HG02610 (cell line): ENCODE results near the gene KLC4.
"Not testable (repeated sequence)": the region's sequence is repeated elsewhere in the genome, so short reads cannot be mapped to it uniquely, and the experiment has no call there.

ENCODE experiments used
- ATAC-seq: cut with Tn5 transposase; IDR thresholded peaks from one replicate; pipeline ENCODE4 v1.9.1; 2021; ENCODE audit warnings: mild to moderate bottlenecking, moderate library complexity; ENCODE audit not compliant: unreplicated experiment

KLC4 gene

DNA sequence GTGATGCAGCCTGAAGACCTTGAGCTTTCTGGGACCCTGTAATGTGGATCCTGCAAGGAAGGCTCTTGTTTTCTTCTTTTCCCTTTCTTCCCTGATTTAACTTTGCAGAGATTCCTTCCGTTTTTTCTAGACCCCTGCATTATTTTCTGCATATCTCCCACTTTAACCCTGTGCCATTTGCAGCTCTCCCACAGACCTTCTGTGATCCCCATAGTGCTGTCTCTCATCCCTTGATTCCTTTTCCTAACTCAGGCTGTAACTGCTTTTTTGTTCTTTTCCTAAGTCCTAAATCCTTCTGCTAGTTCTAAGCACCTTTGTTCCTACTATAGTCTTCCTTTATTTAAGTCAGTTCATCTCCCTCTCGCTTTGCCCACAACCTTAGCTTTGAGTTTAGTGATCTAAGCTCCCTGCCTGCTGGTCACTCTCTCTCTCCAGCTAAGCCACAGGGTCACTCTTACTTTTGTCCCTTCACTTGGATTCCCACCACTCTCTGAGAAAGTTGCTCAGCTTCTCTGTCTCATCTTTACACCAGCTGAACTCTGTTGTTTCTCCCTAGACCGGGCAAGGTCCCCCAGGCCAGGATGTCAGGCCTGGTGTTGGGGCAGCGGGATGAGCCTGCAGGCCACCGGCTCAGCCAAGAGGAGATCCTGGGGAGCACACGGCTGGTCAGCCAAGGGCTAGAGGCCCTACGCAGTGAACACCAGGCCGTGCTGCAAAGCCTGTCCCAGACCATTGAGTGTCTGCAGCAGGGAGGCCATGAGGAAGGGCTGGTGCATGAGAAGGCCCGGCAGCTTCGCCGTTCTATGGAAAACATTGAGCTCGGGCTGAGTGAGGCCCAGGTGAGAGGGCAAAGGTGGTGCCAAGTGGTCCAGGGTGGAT is 1.6 kb downstream of the KLC4 start:
- no peak for ATAC-seq

DNA sequence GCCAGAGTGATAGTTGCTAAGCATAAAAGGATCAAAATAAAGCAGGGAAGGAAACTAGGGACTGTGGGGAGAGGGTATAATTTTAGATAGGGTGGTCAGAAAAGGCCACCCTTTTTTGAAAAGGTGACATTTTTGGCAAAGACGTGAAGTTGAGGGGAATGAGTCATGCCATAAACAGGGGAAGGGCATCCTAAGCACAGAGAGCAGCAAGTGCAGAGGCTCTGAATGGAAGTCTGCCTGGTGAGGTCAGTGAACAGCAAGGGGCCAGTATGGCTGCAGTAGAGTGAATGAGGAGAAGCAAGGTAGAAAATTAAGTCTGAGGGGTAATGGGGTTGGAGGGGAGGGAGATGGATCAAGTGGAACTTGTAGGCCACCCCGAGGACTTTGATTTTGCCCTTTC is 2.4 kb downstream of the KLC4 start:
- no peak for ATAC-seq

DNA sequence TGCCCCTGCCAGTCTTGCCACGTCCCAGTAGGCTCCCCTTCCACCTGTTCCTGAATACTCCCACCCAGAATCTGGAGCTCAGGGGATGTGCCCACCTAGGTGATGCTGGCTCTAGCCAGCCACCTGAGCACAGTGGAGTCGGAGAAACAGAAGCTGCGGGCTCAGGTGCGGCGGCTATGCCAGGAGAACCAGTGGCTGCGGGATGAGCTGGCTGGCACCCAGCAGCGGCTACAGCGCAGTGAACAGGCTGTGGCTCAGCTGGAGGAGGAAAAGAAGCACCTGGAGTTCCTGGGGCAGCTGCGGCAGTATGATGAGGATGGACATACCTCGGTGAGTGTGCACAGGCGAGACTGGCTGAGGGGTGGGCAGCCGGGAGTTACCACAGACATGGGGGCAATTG is 3.4 kb downstream of the KLC4 start:
- no peak for ATAC-seq

DNA sequence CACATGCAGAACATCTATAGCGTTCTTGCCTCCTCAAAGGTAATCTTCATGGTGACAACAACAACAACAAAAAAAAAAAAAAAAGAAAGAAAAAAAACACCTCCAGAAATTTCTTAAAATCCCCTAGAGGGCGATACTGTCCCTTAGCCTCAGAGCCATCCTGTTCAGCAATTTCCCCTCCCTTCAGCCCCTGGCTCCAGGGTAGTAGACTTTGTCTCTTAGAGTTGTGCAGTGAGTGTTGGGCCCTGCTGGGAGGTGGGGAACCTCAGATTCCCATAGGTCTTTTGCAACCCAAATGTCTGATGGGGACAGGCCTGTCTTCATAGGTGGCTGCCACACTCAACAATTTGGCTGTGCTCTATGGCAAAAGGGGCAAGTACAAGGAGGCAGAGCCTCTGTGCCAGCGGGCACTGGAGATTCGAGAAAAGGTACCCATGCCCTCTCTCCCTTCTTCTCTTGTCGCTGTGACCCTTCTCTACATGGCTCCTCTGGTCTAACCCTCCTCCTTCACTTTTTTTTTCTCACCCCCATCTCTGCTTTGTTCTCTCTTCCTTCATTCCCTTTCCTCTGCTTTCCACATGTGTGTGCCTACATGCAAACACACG is 10.7 kb downstream of the KLC4 start:
- no peak for ATAC-seq

DNA sequence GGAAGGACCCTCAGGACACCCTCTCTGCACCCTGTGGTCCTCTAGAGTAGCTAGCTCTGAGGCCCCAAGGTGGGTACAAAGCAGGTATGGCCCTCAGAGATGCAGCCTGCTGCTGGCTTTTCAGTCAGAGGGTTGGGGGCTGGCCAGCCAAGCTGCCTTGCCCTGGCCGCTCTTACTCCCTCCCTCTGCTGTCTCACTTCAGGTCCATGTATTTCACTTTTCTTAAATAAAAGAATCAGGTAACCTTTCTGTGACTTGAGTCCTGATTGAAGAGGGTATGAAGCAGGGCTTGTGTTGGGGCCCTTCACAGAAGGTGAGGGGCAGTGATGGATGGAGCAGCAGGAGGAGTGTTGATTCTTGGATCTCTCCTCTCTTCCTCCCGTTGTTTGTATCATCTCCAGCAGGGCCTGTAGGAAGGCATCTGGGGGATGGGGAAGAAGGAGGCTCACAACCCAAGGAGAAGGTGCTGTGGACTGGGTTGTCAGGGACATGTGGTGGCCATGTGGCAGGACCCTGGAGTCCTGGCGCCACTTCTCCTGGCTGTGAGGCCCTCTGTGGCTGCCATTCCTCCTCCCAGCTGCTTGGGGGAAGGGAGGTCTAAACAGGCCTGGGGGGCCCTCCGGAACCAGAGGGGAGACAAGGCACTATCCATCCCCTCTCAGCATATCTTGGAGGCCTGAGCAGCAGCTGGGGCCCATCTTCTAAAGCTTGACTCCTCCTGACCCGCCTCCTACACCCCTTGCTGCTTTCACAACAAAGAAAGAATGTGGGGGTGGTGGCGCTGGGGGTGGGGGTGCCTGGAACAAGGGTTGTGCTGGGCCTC is 15.6 kb downstream of the KLC4 start:
- no peak for ATAC-seq

DNA sequence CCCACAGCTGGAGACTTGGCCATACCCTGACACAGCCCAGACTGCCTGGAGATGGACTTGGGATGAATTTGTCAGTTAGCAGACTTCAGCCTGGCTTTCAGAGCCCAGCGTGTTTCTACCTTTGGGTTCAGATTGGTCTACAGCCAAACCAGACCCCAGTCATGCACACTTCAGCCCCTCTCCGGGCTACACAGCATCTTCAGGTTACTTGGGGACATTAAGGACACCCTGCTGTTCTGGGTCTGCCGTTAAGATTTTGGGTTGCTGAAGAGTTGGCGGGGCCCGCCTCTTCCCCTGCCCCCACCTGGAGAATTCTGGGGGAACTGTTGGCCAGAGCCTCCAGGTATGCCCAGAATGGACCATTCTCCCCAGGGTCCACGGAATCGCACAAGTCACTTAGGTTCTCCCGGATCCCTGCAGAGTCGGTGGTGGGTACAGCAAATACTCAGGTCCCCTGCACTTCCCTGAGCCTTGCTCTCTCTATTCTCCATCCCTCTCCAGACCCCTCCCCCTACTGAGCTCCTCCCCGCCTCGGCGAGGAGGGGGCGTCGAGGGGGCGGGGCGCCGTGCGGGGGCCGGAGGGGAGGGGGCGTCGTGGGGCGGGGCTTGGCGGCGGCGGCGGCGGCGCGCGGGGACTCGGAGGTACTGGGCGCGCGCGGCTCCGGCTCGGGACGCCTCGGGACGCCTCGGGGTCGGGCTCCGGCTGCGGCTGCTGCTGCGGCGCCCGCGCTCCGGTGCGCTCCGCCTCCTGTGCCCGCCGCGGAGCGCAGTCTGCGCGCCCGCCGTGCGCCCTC is 16.4 kb downstream of the KLC4 start, which contains the start of gene PTK7:
Gene PTK7 (plus strand): TSS at position 645 of the 794 bp plus-strand sequence. CDS start 175 bp downstream, outside the sequence.
- no peak for ATAC-seq

DNA sequence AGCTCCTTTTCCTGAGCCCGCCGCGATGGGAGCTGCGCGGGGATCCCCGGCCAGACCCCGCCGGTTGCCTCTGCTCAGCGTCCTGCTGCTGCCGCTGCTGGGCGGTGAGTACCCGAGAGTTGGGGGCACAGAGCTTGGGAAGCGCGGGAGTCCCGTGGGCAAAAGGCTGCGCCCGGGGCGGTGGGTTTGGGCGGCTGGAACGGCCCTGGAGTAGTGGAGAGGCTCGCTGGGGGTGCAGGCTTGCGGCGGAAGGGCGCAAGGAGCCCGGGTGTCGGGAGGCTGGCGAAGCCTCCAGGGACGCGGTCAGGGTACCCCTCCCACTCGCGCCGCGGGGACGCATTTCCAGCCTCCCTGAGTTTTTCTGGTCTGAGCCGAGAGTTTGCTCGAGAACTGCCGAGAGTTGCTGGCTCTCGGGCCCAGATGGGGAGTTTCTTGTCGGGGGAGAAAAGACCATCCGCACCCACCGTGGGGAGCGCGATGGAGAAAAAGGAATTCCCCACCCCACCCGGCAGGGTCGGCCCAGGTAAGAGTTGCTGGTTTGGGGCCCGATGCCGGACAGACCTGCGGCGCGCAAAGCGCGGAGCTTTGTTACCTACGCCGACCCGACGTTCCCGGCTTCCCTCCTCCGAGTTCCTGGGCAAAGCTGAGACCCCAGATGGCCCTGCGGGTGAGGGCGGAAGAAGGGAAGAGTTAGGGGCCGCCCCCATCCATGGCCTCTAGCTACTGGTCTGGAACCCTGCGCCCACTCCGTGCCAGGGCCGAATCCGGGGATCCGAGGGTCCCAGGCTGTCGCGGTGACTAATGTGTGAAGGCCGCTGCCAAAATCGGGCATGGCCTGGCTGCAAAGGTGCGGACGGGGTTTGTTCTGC is 17.3 kb downstream of the KLC4 start:
- ATAC-seq, result no peak

DNA sequence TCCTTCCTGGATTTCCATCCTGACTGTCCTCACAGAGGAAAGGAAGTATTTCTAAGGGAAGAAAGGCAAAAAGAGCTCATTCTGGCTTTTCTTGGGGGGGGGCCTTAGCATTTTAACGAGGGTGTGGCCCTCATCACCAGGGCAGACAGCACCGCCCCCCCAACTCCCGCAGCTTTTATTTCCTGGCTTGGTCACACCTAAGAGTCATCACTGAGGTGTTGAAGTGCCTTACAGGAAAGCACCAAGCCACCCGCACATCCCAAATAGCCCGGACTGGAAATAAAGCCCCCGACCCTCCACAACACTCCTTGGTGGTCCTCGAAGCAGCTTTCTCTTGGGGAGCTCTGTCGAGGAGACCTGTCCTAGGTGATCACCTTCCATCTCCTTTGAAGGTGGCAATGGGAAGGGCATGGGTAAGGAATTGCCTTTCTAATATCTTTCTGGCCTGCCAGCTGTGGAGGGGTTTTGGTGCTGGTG is 17.9 kb downstream of the KLC4 start:
- ATAC-seq, result no peak

DNA sequence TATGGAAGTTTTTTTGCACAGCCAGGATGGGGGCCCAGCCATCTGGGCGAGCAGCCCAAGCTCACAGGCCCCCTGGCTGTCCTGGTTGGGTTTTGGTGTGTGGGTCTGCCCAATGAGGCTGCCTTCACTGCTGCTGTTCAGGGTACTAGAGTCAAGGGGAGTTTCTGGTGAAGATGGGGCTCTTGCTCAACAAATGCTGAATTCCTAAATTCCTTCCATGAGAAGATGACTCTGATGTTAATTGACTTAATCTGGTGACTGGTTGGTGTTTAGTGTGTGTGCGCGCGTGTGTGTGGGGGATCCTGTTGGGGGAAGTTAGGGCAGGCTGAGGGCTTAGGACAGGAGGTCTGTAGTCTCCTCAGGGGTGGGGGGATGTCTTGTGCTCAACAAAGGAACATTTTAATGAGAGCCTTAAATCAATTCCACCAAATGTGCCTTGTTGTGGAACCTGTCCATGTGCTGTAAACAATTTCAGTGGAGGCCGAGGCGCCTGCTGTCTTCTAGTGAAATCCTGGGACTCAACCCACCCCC is 18.6 kb downstream of the KLC4 start:
- ATAC-seq, result no peak

DNA sequence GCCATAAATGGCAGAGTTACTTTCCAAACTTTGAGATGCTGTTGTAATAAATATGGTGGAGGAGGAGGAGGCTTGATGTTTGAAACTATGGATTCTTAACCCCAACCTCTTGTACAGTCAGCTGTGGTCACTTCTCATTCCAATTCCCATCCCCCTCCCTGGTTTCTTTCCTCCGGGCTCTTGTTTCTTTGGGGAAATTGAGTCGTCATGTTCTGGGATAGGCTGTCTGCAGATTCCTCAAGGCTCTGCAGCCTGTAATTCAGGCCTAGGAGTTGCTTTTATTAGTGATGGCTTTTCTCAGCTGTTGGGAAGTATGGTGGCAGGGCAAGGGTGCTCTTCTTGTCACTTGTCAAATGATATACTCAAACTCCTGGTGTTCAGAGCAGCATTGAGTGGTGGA is 19.3 kb downstream of the KLC4 start:
- ATAC-seq, result no peak

DNA sequence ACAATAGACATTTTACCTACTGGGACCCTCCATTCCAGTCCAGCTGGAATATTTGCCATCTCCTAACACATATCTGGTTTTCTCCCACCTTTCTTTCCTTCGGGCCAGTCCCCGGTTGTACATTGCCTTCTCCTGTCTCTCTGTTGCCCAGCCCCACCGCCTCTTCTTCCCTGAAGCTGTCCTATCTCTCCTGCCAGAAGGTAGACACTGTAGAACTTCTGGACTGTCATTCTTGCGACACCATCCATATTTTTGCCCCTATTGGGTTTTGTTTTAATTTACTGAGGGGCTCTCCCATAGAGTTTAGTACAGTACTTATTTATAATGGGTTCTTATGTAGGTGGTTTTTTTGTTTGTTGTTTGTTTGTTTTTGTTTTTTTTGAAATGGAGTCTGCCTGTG is 21.6 kb downstream of the KLC4 start:
- no peak for ATAC-seq

DNA sequence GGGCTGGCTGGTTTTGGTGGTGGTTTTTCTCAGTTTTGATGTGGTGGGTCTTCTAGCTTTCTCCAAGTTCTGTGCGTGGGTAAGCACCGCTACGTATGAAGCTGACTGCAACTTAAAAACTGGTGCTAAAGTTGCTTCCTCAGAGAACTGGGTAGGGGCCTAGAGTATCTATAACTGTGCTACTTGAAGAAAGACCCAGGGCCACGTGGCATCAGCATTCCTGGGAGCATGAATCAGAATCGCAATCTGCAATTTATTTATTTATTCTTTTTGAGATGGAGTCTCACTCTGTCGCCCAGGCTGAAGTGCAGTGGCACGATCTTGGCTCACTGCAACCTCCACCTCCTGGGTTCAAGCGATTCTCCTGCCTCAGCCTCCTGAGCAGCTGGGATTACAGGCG is 22.5 kb downstream of the KLC4 start:
- ATAC-seq, result not testable (repeated sequence)

DNA sequence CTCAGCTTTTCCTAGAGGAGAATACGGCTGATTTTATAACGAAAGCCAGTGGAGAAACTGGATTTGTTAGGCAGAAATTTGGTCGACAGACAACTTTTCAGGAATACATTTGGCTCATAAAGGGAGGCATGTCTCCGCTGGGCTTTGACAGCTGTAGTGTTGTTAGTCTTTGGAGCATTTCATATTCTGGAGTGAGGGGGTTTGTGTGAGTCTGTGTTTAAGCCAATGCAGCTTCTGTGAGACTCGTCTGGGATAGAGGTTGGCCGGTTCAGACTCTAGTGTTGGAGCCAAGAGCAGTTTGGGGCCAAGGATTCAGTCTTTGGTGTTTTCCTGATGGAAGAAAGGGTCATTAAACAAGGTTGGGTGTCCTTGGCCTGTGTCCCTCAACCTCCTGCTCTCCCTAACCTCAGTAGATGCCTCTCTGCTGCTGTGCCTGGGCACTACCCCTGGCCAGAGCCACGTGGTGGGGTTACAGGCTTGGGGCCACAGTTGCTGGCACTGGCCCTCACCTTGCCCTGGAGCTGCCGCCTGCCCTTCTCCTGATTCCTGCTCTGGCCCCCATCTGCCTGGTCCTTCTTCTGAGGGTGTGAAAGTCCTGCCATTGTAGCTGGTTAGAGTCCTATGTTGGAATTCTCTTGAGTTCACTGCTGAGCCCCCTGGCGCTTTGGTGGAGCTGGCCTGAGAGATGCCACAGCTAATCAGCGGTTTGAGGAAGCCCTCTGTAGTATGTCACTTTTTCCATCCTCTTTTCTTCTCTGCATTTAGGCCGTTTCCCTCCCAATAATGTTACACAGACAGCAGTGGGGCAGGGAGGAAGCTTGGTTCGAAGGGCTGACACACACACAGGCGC is 23.6 kb downstream of the KLC4 start:
- ATAC-seq, result no peak

DNA sequence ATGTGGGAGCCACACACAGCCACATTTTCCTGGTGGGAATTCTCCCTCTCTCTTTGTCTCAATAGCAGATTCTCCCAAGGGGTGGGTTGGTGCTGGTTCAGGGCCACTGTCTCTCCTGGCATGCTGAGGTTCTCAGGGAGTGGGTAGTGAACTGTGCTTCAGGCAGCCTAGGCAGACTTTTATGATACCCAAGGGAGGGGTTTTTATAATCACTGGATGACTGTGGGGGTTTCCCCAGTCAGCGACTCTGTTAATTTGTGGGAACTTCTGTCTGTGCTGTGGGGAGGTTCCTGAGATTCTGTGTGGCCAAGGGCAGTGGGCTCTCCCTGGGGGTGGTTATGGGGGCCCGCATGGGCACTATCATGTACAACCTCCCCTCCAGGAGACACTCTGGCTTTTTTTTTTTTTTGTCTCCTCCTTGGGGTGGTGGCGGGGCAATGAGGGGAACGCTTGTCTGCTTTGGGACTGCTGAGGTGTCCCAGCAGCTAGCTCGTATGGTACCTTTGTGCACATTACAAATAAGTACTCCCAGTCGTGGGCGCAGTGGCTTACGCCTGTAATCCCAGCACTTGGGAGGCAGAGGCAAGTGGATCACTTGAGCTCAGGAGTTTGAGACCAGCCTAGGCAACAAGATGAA is 26.7 kb downstream of the KLC4 start:
- peak; percentile 74 for ATAC-seq

DNA sequence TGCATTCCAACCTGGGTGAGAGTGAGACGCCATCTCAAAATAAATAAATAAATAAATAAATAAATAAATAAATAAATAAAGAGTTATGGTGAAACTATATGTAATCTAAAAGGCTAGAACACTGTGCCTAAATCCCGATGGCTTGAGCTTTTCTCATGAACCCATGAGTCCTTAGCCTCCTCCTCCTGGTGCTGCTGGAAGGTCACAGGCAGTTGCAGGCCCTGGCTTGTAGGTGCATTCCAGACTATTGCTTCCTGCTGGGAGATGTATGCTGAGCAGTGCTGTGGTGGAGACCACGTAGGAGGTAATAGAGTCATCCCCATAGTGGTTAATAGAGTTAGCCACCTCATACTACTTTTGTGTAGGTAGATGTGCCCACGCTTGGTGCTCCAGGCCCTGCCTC is 29.2 kb downstream of the KLC4 start:
- ATAC-seq, result peak; percentile 39

DNA sequence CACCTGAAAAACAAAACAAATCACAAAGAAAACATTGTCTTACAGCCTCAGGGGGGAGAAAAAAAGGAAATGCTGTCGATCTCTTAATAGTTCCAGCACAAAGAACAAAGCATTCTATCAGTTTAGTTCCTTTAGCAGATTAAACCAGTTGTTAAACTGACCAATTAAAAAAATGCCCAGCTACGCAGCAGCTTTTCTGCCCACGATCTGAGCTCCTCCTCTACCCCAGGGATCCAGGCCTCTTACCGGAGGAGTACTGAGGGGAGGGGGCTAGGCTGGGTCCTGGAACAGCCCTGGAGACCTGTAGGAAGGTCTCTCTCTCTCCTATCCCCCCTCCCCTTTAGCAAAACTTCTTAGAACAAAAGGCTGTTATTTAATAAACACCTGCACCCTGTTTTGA is 30.0 kb downstream of the KLC4 start:
- no peak for ATAC-seq

DNA sequence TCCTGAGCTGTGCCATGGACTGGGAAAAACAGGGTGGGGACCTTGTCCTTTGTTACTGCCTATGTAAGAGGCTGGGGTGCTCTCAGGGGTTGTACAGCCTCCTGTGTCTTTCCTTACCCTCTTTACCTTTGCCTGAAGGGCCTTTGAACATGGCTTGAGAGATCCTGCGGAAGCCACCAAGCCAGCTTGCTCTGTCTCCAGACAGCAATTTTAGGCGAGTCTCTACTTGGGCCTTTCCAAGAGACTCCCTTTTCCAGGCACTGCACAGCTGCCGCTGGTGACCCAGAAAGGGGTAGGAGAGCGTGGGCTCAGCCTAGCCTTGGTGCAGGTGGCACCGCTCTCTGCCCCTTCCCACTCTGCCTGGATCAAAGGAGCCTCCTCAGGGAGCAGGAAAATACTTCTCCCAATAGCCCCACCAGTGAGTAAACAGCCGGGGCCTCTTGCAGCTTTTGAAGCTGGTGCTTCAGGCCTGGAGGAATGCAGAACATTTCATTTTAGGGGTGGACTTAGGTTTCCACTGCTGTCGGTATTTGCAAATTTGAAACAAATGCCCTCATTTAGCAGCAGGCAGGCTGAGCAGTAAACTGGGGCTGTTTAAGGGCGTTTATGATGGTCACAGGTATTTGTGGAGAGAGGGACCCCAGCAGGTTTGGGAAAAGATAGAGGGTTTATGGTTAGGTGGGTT is 30.6 kb downstream of the KLC4 start:
- no peak for ATAC-seq
